ENCODE results near the gene OXNAD1.

GRCh38 chr3:16301507-16301906 is 36.5 kb downstream of the OXNAD1 start:
- no peak for TF ChIP-seq SPI1 (IDR thresholded peaks at IDR 0.05; ENCODE audit: low read depth, low read length)
- no peak for TF ChIP-seq POLR2A (IDR thresholded peaks at IDR 0.05; ENCODE audit: low read depth, low read length)
- TF ChIP-seq TAF1 (IDR thresholded peaks at IDR 0.05; ENCODE audit: low read depth, low read length), result no peak
- no peak for TF ChIP-seq PAX5 (IDR thresholded peaks at IDR 0.05; ENCODE audit: insufficient read depth, low read length, severe bottlenecking)
